ENCODE results near the gene KCNQ1.
A peak's percentile ranks its signal among the peaks of the same experiment; 100 is the strongest.
"Not testable (repeated sequence)": the region's sequence is repeated elsewhere in the genome, so short reads cannot be mapped to it uniquely, and the experiment has no call there.

The KCNQ1 gene

GRCh38 chr11:2473361-2474058 is 28.7 kb downstream of the KCNQ1 start:
- peak; percentile 10 for DNase-seq (ENCODE audit: low spot score)

- peak; percentile 5 for DNase-seq (ENCODE audit: low spot score)
Measured at GRCh38 chr11:2474059-2474901, 29.5 kb downstream of the KCNQ1 start.

- no peak for DNase-seq (ENCODE audit: low spot score)
Measured at GRCh38 chr11:2475136-2475918, 30.5 kb downstream of the KCNQ1 start.

- DNase-seq (ENCODE audit: low spot score), result peak; percentile 5
Measured at GRCh38 chr11:2477254-2477653, 32.4 kb downstream of the KCNQ1 start.

- DNase-seq (ENCODE audit: low spot score), result peak; percentile 5
Measured at GRCh38 chr11:2477936-2478335, 33.1 kb downstream of the KCNQ1 start.

GRCh38 chr11:2480067-2480873 is 35.5 kb downstream of the KCNQ1 start:
- not testable (repeated sequence) for DNase-seq (ENCODE audit: low spot score)

- no peak for DNase-seq (ENCODE audit: low spot score)
Measured at GRCh38 chr11:2480874-2481220, 36.0 kb downstream of the KCNQ1 start.

GRCh38 chr11:2481253-2481652 is 36.4 kb downstream of the KCNQ1 start:
- DNase-seq (ENCODE audit: low spot score), result peak; percentile 4

GRCh38 chr11:2482204-2482603 is 37.4 kb downstream of the KCNQ1 start:
- DNase-seq (ENCODE audit: low spot score), result no peak

- no peak for DNase-seq (ENCODE audit: low spot score)
Measured at GRCh38 chr11:2482745-2483144, 37.9 kb downstream of the KCNQ1 start.

GRCh38 chr11:2483426-2483825 is 38.6 kb downstream of the KCNQ1 start:
- DNase-seq (ENCODE audit: low spot score), result peak; percentile 9

- DNase-seq (ENCODE audit: low spot score), result peak; percentile 5
Measured at GRCh38 chr11:2484576-2485125, 39.8 kb downstream of the KCNQ1 start.

GRCh38 chr11:2488004-2488403 is 43.2 kb downstream of the KCNQ1 start:
- DNase-seq (ENCODE audit: low spot score), result no peak

GRCh38 chr11:2489083-2489482 is 44.3 kb downstream of the KCNQ1 start:
- no peak for DNase-seq (ENCODE audit: low spot score)

- DNase-seq (ENCODE audit: low spot score), result not testable (repeated sequence)
Measured at GRCh38 chr11:2497951-2498350, 53.1 kb downstream of the KCNQ1 start.

GRCh38 chr11:2498750-2499149 is 53.9 kb downstream of the KCNQ1 start:
- DNase-seq (ENCODE audit: low spot score), result no peak

- no peak for DNase-seq (ENCODE audit: low spot score)
Measured at GRCh38 chr11:2507212-2507901, 62.5 kb downstream of the KCNQ1 start.

- peak; percentile 6 for DNase-seq (ENCODE audit: low spot score)
Measured at GRCh38 chr11:2507945-2508749, 63.3 kb downstream of the KCNQ1 start.

GRCh38 chr11:2508793-2509192 is 64.0 kb downstream of the KCNQ1 start:
- DNase-seq (ENCODE audit: low spot score), result no peak

GRCh38 chr11:2509481-2510001 is 64.7 kb downstream of the KCNQ1 start:
- DNase-seq (ENCODE audit: low spot score), result peak; percentile 11

Measured in AG20443 (cell line).